Measurements from ENCODE around the gene PRKCH. TPM values are rescaled to one million over a fixed set of nuclear protein-coding genes. Genes with fewer than 3 reads are reported as not detected.

The PRKCH gene
- total RNA-seq, 4 donors from 2014 or later: 49.5 to 147 (median 59.2) TPM

GRCh38 chr14:61426048-61426447, 104.7 kb downstream of the PRKCH start:
- 68% methylated on average over 1 of the region's 1 CpG for WGBS
- Histone ChIP-seq H3K27ac (peak overlapping the region; percentile 41), H3K4me3 (no peak overlapping the region), H3K4me1 (peaks cover 48% of the 10 kb centered on the region), H3K9me3 (no peaks in the 10 kb centered on the region), H3K27me3 (no peaks in the 10 kb centered on the region), H3K36me3 (no peaks in the 10 kb centered on the region)
- no peak for TF ChIP-seq CTCF (IDR thresholded peaks at IDR 0.05)
- no peak for TF ChIP-seq EP300 (IDR thresholded peaks at IDR 0.05)
- no peak for TF ChIP-seq POLR2A (IDR thresholded peaks at IDR 0.05)
- peak in 1 of 3 donors; percentile 65 for TF ChIP-seq POLR2AphosphoS5 (IDR thresholded peaks at IDR 0.05)
- DNase-seq (ENCODE audit: low spot score in 2 of 2): no peak

- Histone ChIP-seq H3K27me3 (no peaks in the 10 kb centered on the region), H3K9me3 (no peaks in the 10 kb centered on the region), H3K36me3 (no peaks in the 10 kb centered on the region), H3K27ac (no peak overlapping the region), H3K4me1 (peaks cover 41% of the 10 kb centered on the region), H3K4me3 (no peak overlapping the region)
- TF ChIP-seq CTCF (IDR thresholded peaks at IDR 0.05) (no peak), POLR2AphosphoS5 (IDR thresholded peaks at IDR 0.05) (no peak), POLR2A (IDR thresholded peaks at IDR 0.05) (no peak), EP300 (IDR thresholded peaks at IDR 0.05) (no peak)
- no peak for DNase-seq (ENCODE audit: low spot score in 2 of 2)
- 81% methylated on average over 2 of the region's 2 CpGs for WGBS
Measured at GRCh38 chr14:61428261-61428660, 106.9 kb downstream of the PRKCH start.

GRCh38 chr14:61429316-61429715, 107.9 kb downstream of the PRKCH start:
- TF ChIP-seq POLR2A (IDR thresholded peaks at IDR 0.05) (no peak), POLR2AphosphoS5 (IDR thresholded peaks at IDR 0.05) (no peak), CTCF (IDR thresholded peaks at IDR 0.05) (no peak), EP300 (IDR thresholded peaks at IDR 0.05) (no peak)
- no peak overlapping the region for H3K27ac ChIP-seq
- no peaks in the 10 kb centered on the region for H3K9me3 ChIP-seq
- no peak for DNase-seq (ENCODE audit: low spot score in 2 of 2)
- H3K4me3 ChIP-seq: no peak overlapping the region
- 34% methylated on average over 2 of the region's 2 CpGs for WGBS
- no peaks in the 10 kb centered on the region for H3K27me3 ChIP-seq
- H3K4me1 ChIP-seq: peaks cover 41% of the 10 kb centered on the region
- no peaks in the 10 kb centered on the region for H3K36me3 ChIP-seq

- Histone ChIP-seq H3K4me1 (peaks cover 32% of the 10 kb centered on the region), H3K27ac (no peak overlapping the region), H3K4me3 (no peak overlapping the region), H3K27me3 (no peaks in the 10 kb centered on the region), H3K36me3 (no peaks in the 10 kb centered on the region), H3K9me3 (no peaks in the 10 kb centered on the region)
- TF ChIP-seq POLR2AphosphoS5 (IDR thresholded peaks at IDR 0.05) (no peak), EP300 (IDR thresholded peaks at IDR 0.05) (no peak), CTCF (IDR thresholded peaks at IDR 0.05) (no peak), POLR2A (IDR thresholded peaks at IDR 0.05) (no peak)
- WGBS: 91% methylated on average over 2 of the region's 2 CpGs
- DNase-seq (ENCODE audit: low spot score in 2 of 2): no peak
Measured at GRCh38 chr14:61430066-61430757, 108.8 kb downstream of the PRKCH start.

GRCh38 chr14:61433169-61433568, 111.8 kb downstream of the PRKCH start:
- H3K27ac ChIP-seq: no peak overlapping the region
- no peak overlapping the region for H3K4me3 ChIP-seq
- no peaks in the 10 kb centered on the region for H3K9me3 ChIP-seq
- 70% methylated on average over 1 of the region's 1 CpG for WGBS
- no peaks in the 10 kb centered on the region for H3K27me3 ChIP-seq
- DNase-seq (ENCODE audit: low spot score in 2 of 2): no peak
- TF ChIP-seq CTCF (IDR thresholded peaks at IDR 0.05): no peak
- no peak for TF ChIP-seq EP300 (IDR thresholded peaks at IDR 0.05)
- no peak for TF ChIP-seq POLR2A (IDR thresholded peaks at IDR 0.05)
- TF ChIP-seq POLR2AphosphoS5 (IDR thresholded peaks at IDR 0.05): no peak
- peaks cover 29% of the 10 kb centered on the region for H3K4me1 ChIP-seq
- no peaks in the 10 kb centered on the region for H3K36me3 ChIP-seq
